K562 (cell line): Measurements from ENCODE around the gene RPL34. TPM values are rescaled to one million over a fixed set of nuclear protein-coding genes. Genes with fewer than 3 reads are reported as not detected.
A peak's percentile ranks its signal among the peaks of the same experiment; 100 is the strongest.

ENCODE experiments used
- CSDE1 ChIP-seq, 2 experiments: fragments of 450-650 bp; IDR thresholded peaks; 2 replicates each; pipeline ENCODE4 v1.6.1; 2016; ENCODE audit warnings: mild to moderate bottlenecking in 1 of 2
- CTBP1 ChIP-seq: fragments of 450-650 bp; IDR thresholded peaks from 2 replicates; pipeline ENCODE4 v1.6.1; 2016; ENCODE audit warnings: borderline replicate concordance
- ELF2 ChIP-seq: fragments of 250-450 bp; sonication (Bioruptor Pico); IDR thresholded peaks from 2 replicates; pipeline ENCODE4 v1.5.0; 2021; ENCODE audit warnings: mild to moderate bottlenecking
- FOXK1 ChIP-seq: sonication (generic); formaldehyde crosslinking; IDR thresholded peaks from 2 replicates; pipeline ENCODE4 v1.8.0; 2022; ENCODE audit warnings: missing genetic modification reagents, mild to moderate bottlenecking, borderline replicate concordance
- GABPB1 ChIP-seq: sonication (generic); formaldehyde crosslinking; IDR thresholded peaks from 2 replicates; pipeline ENCODE4 v1.8.0; 2022; ENCODE audit warnings: mild to moderate bottlenecking, missing genetic modification reagents
- MAX ChIP-seq: sonication (generic); formaldehyde crosslinking; IDR thresholded peaks from 2 replicates; pipeline ENCODE4 v1.9.0; 2022; ENCODE audit warnings: mild to moderate bottlenecking, missing genetic modification reagents
- MAZ ChIP-seq, 2 experiments: fragments of 450-650 bp in 1 of 2; sonication (generic) in 1 of 2; formaldehyde crosslinking; IDR thresholded peaks in 1 of 2; conservative IDR thresholded peaks in 1 of 2; 2 replicates each; pipeline versions ENCODE4 v1.4.0 to v1.5.0; 2020; ENCODE audit warnings: mild to moderate bottlenecking in 1 of 2, missing genetic modification reagents in 1 of 2
- MLX ChIP-seq, 2 experiments: fragments of 450-650 bp in 1 of 2; sonication (generic) in 1 of 2; formaldehyde crosslinking; conservative IDR thresholded peaks; 2 replicates each; pipeline versions ENCODE4 v1.4.0 to v1.8.1; 2020 to 2022; ENCODE audit warnings: mild to moderate bottlenecking in 1 of 2, missing genetic modification reagents in 1 of 2
- MYC ChIP-seq, 2 experiments: fragments of 250-450 bp in 1 of 2; sonication (Bioruptor Pico) in 1 of 2; IDR thresholded peaks; 2 replicates each; pipeline versions ENCODE4 v1.5.1 to v1.6.1; 2012 to 2021; ENCODE audit warnings: low read depth in 2 of 2, borderline replicate concordance in 1 of 2, improper control_type of control experiment in 1 of 2, low read length in 1 of 2, mild to moderate bottlenecking in 1 of 2, moderate library complexity in 1 of 2
- PREB ChIP-seq: sonication (generic); formaldehyde crosslinking; IDR thresholded peaks from 2 replicates; pipeline ENCODE4 v1.8.1; 2023; ENCODE audit warnings: mild to moderate bottlenecking, missing genetic modification reagents
- PYGO2 ChIP-seq: fragments of 450-650 bp; IDR thresholded peaks from 2 replicates; pipeline ENCODE4 v1.6.1; 2016; ENCODE audit warnings: mild to moderate bottlenecking, missing genetic modification characterization, moderate library complexity, missing compliant biosample characterization
- SLC30A9 ChIP-seq: fragments of 250-450 bp; sonication (Bioruptor Pico); IDR thresholded peaks from 2 replicates; pipeline ENCODE4 v1.8.0; 2022; ENCODE audit warnings: mild to moderate bottlenecking, moderate library complexity
- TCF7 ChIP-seq: sonication (generic); IDR thresholded peaks from 2 replicates; pipeline ENCODE4 v1.6.1; 2016; ENCODE audit warnings: antibody characterized with exemption, borderline replicate concordance
- ZBTB2 ChIP-seq: fragments of 450-650 bp; IDR thresholded peaks from 2 replicates; pipeline ENCODE4 v1.6.1; 2016; ENCODE audit warnings: antibody characterized with exemption
- ZC3H4 ChIP-seq: sonication (generic); formaldehyde crosslinking; IDR thresholded peaks from 2 replicates; pipeline ENCODE4 v1.9.0; 2021; ENCODE audit warnings: missing genetic modification reagents, borderline replicate concordance
- ZFP36 ChIP-seq: fragments of 150-350 bp; IDR thresholded peaks from 2 replicates; pipeline ENCODE4 v1.6.1; 2018; ENCODE audit warnings: low read length, low read depth; ENCODE audit not compliant: partially characterized antibody
- ZNF354B ChIP-seq: fragments of 250-450 bp; sonication (Bioruptor Pico); IDR thresholded peaks from 2 replicates; pipeline ENCODE4 v1.4.0; 2020
- ZNF592 ChIP-seq: fragments of 450-650 bp; IDR thresholded peaks from 2 replicates; pipeline ENCODE4 v1.6.1; 2017; ENCODE audit warnings: antibody characterized with exemption, mild to moderate bottlenecking
- ZNF699 ChIP-seq: fragments of 250-450 bp; sonication (Bioruptor Pico); IDR thresholded peaks from 2 replicates; pipeline ENCODE4 v1.8.0; 2021; ENCODE audit warnings: mild to moderate bottlenecking, moderate library complexity; ENCODE audit not compliant: insufficient replicate concordance
- polyA plus RNA-seq, 8 experiments: library from polyadenylated mRNA; depleted of rRNA in 4 of 8; stranded (reverse) in 5 of 8; unstranded in 3 of 8; fragments of >200 nt; fragmentation: Nextera tagmentation in 2 of 8; fragmentation: Illumina TruSeq in 1 of 8; extraction: Ambion mirVana in 2 of 8; extraction: Trizol in 1 of 8; gene quantifications; 2 replicates each; pipeline versions ENCODE4 v1.2.1 to v1.2.3, GENCODE V29; 2011 to 2014; ENCODE audit warnings: inconsistent platforms in 1 of 8, missing spikeins in 1 of 8
- total RNA-seq, 7 experiments: library from RNA; depleted of rRNA in 6 of 7; stranded (reverse); fragments of >200 nt in 6 of 7; fragmentation: Illumina TruSeq in 2 of 7; extraction: Trizol in 2 of 7; gene quantifications; 2 replicates each; pipeline versions ENCODE4 v1.2.1 to v1.2.3, GENCODE V29; 2011 to 2021; ENCODE audit warnings: low replicate concordance in 1 of 7

The RPL34 gene
- total and polyA plus RNA-seq, 9 of the 15 experiments (the other 6 are each of a cell fraction or from before 2014, with no cell fraction given), result 1,612 to 4,502 (median 2,593) TPM

GRCh38 chr4:108650212-108651013, 30.0 kb downstream of the RPL34 start, which contains the start of gene OSTC (continued):
- TF ChIP-seq ZNF592 (no peak), PYGO2 (no peak), ZBTB2 (peak; percentile 87), ZFP36 (no peak), ZNF699 (CRISPR knock-in tag) (no peak), MAX (peak; percentile 51), FOXK1 (CRISPR knock-in tag) (peak; percentile 79; the same call in 1 of the 2 replicates), MYC (IDR thresholded peaks at IDR 0.05; ENCODE audit: low read depth, low read length) (peak; percentile 93), MYC (CRISPR knock-in tag; IDR thresholded peaks at IDR 0.05; ENCODE audit: borderline replicate concordance, low read depth) (peak; percentile 79; the same call in 1 of the 2 replicates), GABPB1 (no peak; the same call in 1 of the 2 replicates), CSDE1 (IDR thresholded peaks at IDR 0.05) (peak in 1 of 2 experiments; percentile 51; a peak in 1 of 4 replicates), CTBP1 (no peak), PREB (CRISPR knock-in tag) (no peak), ZNF354B (CRISPR knock-in tag) (no peak), SLC30A9 (CRISPR knock-in tag) (no peak), ZC3H4 (no peak), TCF7 (no peak), MLX (CRISPR knock-in tag; conservative IDR thresholded peaks at IDR 0.05) (no peak), ELF2 (CRISPR knock-in tag) (peak; percentile 73), MAZ (CRISPR knock-in tag; conservative IDR thresholded peaks at IDR 0.05 in 1 of 2, IDR thresholded peaks at IDR 0.05 in 1 of 2) (peak in 1 of 2 experiments; percentile 47; a peak in 1 of 4 replicates)
